Urinary bladder (tissue), 4 donors: ENCODE data around the gene GJD3. TPM values are rescaled to one million over a fixed set of nuclear protein-coding genes. Genes with fewer than 3 reads are reported as not detected.

Experiments used
- DNase-seq: peaks from one replicate; pipeline ENCODE4 v3.0.0-alpha.2; 2015; ENCODE audit errors: extremely low spot score
- H3K27ac ChIP-seq: one replicate; pipeline ENCODE4 v1.5.1; 2013; ENCODE audit warnings: low read depth, mild to moderate bottlenecking, moderate library complexity
- H3K36me3 ChIP-seq: one replicate; pipeline ENCODE4 v1.6.1; 2013; ENCODE audit warnings: mild to moderate bottlenecking, moderate library complexity; ENCODE audit not compliant: insufficient read depth
- H3K4me1 ChIP-seq: one replicate; pipeline ENCODE4 v1.6.1; 2013; ENCODE audit warnings: mild to moderate bottlenecking, moderate library complexity; ENCODE audit not compliant: insufficient read depth
- H3K4me3 ChIP-seq: one replicate; pipeline ENCODE4 v1.5.1; 2013; ENCODE audit warnings: low read depth, low read length
- WGBS: extraction: QIAGEN DNeasy Blood & Tissue Kit; methylation state at CpG from one replicate; pipeline ENCODE4 v1.1.7; 2013; 5-methylcytosine and 5-hydroxymethylcytosine counted together
- polyA plus RNA-seq: library from polyadenylated mRNA; stranded (reverse); fragments of 200-250 nt; gene quantifications from one replicate; pipeline ENCODE4 v1.2.3, GENCODE V29; 2013
- total RNA-seq: library from RNA; depleted of rRNA; stranded (reverse); fragments of >200 nt; gene quantifications from one replicate; pipeline ENCODE4 v1.2.3, GENCODE V29; 2014
- donor health status: healthy with polysubstance abuse.
- donor health status: healthy.

The GJD3 gene
- total and polyA plus RNA-seq, 2 donors = 1.1 TPM; not detected in 1

- whole genome bisulfite sequencing = 10% methylated on average over 19 of the region's 19 CpGs
- H3K4me1 ChIP-seq = no peaks in the 10 kb centered on the region
- peak overlapping the region; percentile 23 for H3K4me3 ChIP-seq
- H3K36me3 ChIP-seq = no peaks in the 10 kb centered on the region
- H3K27ac ChIP-seq = peak overlapping the region; percentile 81
- DNase-seq = no peak
Observed at GRCh38 chr17:40322358-40323315, 41.9 kb downstream of the GJD3 start.

GRCh38 chr17:40321961-40322357 lies 42.6 kb downstream of the GJD3 start:
- 7% methylated on average over 4 of the region's 4 CpGs for WGBS
- Histone ChIP-seq H3K27ac (peak overlapping the region; percentile 80), H3K4me3 (peak overlapping the region; percentile 23), H3K36me3 (no peaks in the 10 kb centered on the region), H3K4me1 (no peaks in the 10 kb centered on the region)
- no peak for DNase-seq

- Histone ChIP-seq H3K27ac (peak overlapping the region; percentile 80), H3K4me3 (no peak overlapping the region), H3K36me3 (no peaks in the 10 kb centered on the region), H3K4me1 (no peaks in the 10 kb centered on the region)
- no peak for DNase-seq
- WGBS = 22% methylated on average over 4 of the region's 4 CpGs
Observed at GRCh38 chr17:40321524-40321929, 43.0 kb downstream of the GJD3 start.

GRCh38 chr17:40320756-40321523 lies 43.6 kb downstream of the GJD3 start:
- H3K4me1 ChIP-seq = no peaks in the 10 kb centered on the region
- DNase-seq = no peak

GRCh38 chr17:40319651-40320540 lies 44.6 kb downstream of the GJD3 start:
- no peaks in the 10 kb centered on the region for H3K36me3 ChIP-seq
- H3K27ac ChIP-seq = no peak overlapping the region
- no peak for DNase-seq
- no peaks in the 10 kb centered on the region for H3K4me1 ChIP-seq
- WGBS = 48% methylated on average over 11 of the region's 11 CpGs
- H3K4me3 ChIP-seq = no peak overlapping the region

More at GRCh38 chr17:40320756-40321523, 43.6 kb downstream of the GJD3 start:
- H3K4me3 ChIP-seq = no peak overlapping the region
- no peaks in the 10 kb centered on the region for H3K36me3 ChIP-seq
- 13% methylated on average over 19 of the region's 19 CpGs for WGBS
- H3K27ac ChIP-seq = peak overlapping the region; percentile 80

GRCh38 chr17:40318830-40319391 lies 45.6 kb downstream of the GJD3 start:
- H3K27ac ChIP-seq = no peak overlapping the region
- 3% methylated on average over 13 of the region's 13 CpGs for WGBS
- no peaks in the 10 kb centered on the region for H3K4me1 ChIP-seq
- no peak for DNase-seq
- no peaks in the 10 kb centered on the region for H3K36me3 ChIP-seq
- peak overlapping the region; percentile 91 for H3K4me3 ChIP-seq

- Histone ChIP-seq H3K27ac (peak overlapping the region; percentile 91), H3K4me1 (no peaks in the 10 kb centered on the region), H3K36me3 (no peaks in the 10 kb centered on the region), H3K4me3 (peak overlapping the region; percentile 91)
- peak; percentile 90 for DNase-seq
- WGBS = under 1% methylated on average over 70 of the region's 70 CpGs
Observed at GRCh38 chr17:40317880-40318829, 46.4 kb downstream of the GJD3 start.

GRCh38 chr17:40317345-40317873 lies 47.1 kb downstream of the GJD3 start:
- Histone ChIP-seq H3K4me1 (no peaks in the 10 kb centered on the region), H3K27ac (no peak overlapping the region), H3K36me3 (no peaks in the 10 kb centered on the region), H3K4me3 (peak overlapping the region; percentile 91)
- no peak for DNase-seq
- WGBS = 9% methylated on average over 6 of the region's 6 CpGs

GRCh38 chr17:40316571-40317344 lies 47.8 kb downstream of the GJD3 start:
- 11% methylated on average over 38 of the region's 38 CpGs for WGBS
- H3K27ac ChIP-seq = no peak overlapping the region
- DNase-seq = no peak
- no peak overlapping the region for H3K4me3 ChIP-seq
- no peaks in the 10 kb centered on the region for H3K4me1 ChIP-seq
- H3K36me3 ChIP-seq = no peaks in the 10 kb centered on the region

- 48% methylated on average over 9 of the region's 9 CpGs for WGBS
- Histone ChIP-seq H3K27ac (no peak overlapping the region), H3K4me3 (no peak overlapping the region), H3K36me3 (no peaks in the 10 kb centered on the region), H3K4me1 (no peaks in the 10 kb centered on the region)
- no peak for DNase-seq
Observed at GRCh38 chr17:40315678-40316570, 48.6 kb downstream of the GJD3 start.
